HG03432 (cell line): Measurements from ENCODE around the gene ZFHX2.

Experiments used
- ATAC-seq: cut with Tn5 transposase; IDR thresholded peaks from one replicate; pipeline ENCODE4 v1.9.1; 2021; ENCODE audit warnings: mild to moderate bottlenecking, moderate library complexity; ENCODE audit not compliant: unreplicated experiment

Gene ZFHX2

GRCh38 chr14:23573384-23574015 is 21.9 kb upstream of the ZFHX2 start:
- no peak for ATAC-seq

- no peak for ATAC-seq
Measured at GRCh38 chr14:23572836-23573235, 21.3 kb upstream of the ZFHX2 start.

GRCh38 chr14:23572524-23572828 is 20.9 kb upstream of the ZFHX2 start:
- no peak for ATAC-seq

- no peak for ATAC-seq
Measured at GRCh38 chr14:23571701-23572523, 20.3 kb upstream of the ZFHX2 start.

- no peak for ATAC-seq
Measured at GRCh38 chr14:23570806-23571483, 19.4 kb upstream of the ZFHX2 start.

- ATAC-seq = no peak
Measured at GRCh38 chr14:23569443-23570151, 18.0 kb upstream of the ZFHX2 start.

- no peak for ATAC-seq
Measured at GRCh38 chr14:23568600-23569331, 17.2 kb upstream of the ZFHX2 start.

GRCh38 chr14:23568021-23568599 is 16.5 kb upstream of the ZFHX2 start:
- ATAC-seq = no peak

GRCh38 chr14:23567186-23568020 is 15.8 kb upstream of the ZFHX2 start, which contains the start of gene AP1G2:
Gene AP1G2, minus strand, starts transcription at chr14:23567791. Its CDS starts 477 bp downstream, at chr14:23567314.
- peak; percentile 94 for ATAC-seq

- peak; percentile 9 for ATAC-seq
Measured at GRCh38 chr14:23566778-23567185, 15.2 kb upstream of the ZFHX2 start.

- ATAC-seq = no peak
Measured at GRCh38 chr14:23566112-23566777, 14.7 kb upstream of the ZFHX2 start.

GRCh38 chr14:23565626-23566025 is 14.1 kb upstream of the ZFHX2 start:
- ATAC-seq = no peak

- ATAC-seq = no peak
Measured at GRCh38 chr14:23564876-23565275, 13.3 kb upstream of the ZFHX2 start.

GRCh38 chr14:23564181-23564812 is 12.7 kb upstream of the ZFHX2 start:
- ATAC-seq = no peak

- no peak for ATAC-seq
Measured at GRCh38 chr14:23563473-23564180, 12.1 kb upstream of the ZFHX2 start.

GRCh38 chr14:23562822-23563472 is 11.4 kb upstream of the ZFHX2 start:
- no peak for ATAC-seq
